Fibroblast of upper back skin (primary cell): ENCODE measurements around the gene GPATCH2.
"Not testable (repeated sequence)": the region's sequence is repeated elsewhere in the genome, so short reads cannot be mapped to it uniquely, and the experiment has no call there.

Experiments used
- DNase-seq: peaks from one replicate; pipeline ENCODE4 v3.0.0-alpha.2; 2013

Gene GPATCH2

GRCh38 chr1:217630711-217631591 is at the start of gene GPATCH2, which contains the start of gene SPATA17:
GPATCH2 (minus strand) TSS chr1:217631090; CDS start chr1:217630971, 119 bp downstream.
SPATA17 (plus strand) TSS chr1:217631344; CDS start chr1:217631379, 35 bp downstream.
- peak; percentile 88 for DNase-seq

- no peak for DNase-seq
These were observed 43.3 kb upstream of the GPATCH2 start for GRCh38 chr1:217674028-217674729.

GRCh38 chr1:217673387-217673786 is 42.5 kb upstream of the GPATCH2 start:
- DNase-seq, result no peak

GRCh38 chr1:217668351-217668940 is 37.6 kb upstream of the GPATCH2 start:
- no peak for DNase-seq

DNA sequence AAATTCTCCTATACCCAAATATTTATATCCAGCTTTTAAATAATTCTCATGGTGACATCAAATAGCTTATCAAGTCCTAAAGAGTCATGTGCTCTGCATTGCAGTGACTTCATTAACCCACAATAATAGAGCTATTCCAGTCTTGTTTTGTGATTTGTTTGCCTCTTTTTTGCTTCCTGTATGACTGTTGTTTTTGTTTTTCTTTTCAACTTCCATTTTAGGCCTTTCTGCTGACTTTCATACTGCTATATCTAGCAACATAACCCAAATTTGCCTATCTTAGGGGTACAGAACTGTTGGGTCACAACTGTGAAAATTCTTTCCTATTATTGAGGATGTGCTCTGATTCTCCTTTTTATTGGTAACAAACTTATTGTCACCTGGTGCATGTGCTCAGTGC is 30.5 kb upstream of the GPATCH2 start:
- DNase-seq, result no peak

- DNase-seq, result peak; percentile 78
These were observed 29.6 kb upstream of the GPATCH2 start for GRCh38 chr1:217660353-217661062.

DNA sequence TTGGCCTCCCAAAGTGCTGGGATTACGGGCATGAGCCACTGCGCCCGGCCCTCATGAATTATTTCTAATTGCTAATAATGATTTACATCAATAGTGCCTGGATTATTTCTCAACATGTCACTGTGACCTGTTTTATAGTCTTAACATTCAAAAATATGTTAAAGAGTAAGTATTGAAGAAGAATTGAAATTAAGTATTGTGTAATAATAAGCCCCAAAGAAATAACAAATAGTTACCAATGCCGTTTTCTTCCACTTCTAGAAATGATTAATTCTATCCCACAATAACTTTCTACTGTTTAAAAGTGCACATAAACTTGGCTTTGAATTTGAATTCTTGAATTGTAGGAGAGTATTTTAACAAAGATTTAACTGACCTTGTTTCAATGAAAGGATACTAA is 19.8 kb upstream of the GPATCH2 start:
- DNase-seq, result no peak

DNA sequence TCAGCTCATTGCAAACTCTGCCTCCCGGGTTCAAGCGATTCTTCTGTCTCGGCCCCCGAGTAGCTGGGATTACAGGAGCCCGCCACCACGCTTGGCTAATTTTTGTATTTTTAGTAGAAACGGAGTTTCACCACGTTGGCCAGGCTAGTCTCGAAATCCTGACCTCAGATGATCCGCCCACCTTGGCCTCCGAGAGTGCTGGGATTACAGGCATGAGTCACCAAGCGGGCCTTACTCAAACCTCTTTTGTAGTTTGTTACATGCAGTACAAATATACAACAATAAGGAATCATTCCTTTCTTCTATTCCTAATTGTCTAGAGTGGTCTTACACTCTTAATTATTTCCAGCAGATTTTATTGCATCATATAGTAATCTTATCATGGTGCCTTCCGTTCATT is 16.9 kb upstream of the GPATCH2 start:
- DNase-seq, result no peak

DNA sequence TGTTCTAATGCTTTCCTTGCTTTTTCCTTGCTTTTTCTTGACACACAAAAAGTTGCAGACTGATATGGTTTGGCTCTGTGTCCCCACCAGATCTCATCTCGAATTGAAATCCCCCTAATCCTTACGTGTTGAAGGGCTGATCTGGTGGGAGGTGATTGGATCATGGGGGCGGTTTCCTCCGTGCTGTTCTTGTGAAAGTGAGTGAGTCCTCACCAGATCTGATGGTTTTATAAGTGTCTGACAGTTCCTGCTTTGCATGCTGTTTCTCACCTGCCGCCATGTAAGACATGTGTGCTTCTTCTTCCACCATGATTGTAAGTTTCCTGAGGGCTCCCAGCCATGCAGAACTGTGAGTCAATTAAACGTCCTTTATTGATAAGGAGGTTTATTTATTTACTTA is 11.6 kb upstream of the GPATCH2 start:
- DNase-seq, result no peak

DNA sequence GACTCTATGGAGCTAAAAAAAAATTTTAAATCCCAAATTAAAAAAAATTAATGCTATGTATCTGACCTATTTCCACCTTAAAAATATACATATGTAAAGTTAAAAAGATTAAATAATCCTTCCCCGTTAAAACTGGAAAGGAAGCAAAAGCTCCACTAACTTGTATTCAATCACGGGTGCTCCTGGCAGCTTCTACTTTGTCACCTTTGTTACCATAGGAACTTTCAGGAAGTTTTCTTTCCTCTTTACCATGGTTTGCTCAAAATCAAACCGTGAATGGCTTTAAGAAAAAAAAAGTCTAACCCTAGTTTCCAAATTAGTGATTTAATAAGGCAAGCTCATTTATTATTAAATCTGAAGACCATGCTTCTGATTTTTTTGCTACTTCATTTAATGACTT is 3.5 kb downstream of the GPATCH2 start:
- no peak for DNase-seq

DNA sequence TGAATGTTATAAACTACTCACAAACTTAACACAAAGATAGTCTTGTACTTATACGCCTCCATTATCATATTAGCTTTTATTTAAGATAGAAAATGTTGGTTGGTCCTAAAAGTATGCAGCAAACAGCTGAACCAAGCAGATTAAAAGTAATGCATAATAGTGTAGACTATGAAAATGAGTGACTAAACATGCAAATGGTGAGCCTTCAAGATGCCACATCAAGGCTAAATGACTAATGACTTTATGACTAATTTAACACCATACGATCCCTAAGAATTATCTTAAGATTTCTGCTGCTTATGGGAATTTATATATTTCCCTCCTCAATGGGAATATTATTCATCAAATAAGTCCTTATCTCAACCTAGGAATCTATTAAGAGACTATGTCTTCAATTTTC is 4.6 kb downstream of the GPATCH2 start:
- no peak for DNase-seq

DNA sequence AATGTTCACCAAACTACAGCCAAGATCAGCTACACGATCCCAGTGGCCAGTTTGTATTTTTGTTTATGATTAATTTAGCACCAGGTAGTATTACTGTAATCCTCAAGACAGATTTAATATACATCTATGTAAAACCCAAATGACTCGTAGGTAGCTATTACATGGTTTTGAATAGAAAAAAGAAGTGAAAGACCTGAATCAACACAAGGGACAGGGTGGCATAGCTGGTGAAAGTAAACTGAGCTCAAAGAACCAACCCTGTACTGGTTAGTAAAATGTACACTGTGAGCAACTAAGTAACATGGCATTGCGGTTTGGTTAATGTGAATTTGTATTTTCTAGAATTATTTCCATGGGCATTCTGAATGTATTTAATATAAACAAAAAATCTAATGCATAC is 8.8 kb downstream of the GPATCH2 start:
- no peak for DNase-seq

- DNase-seq, result no peak
These were observed 10.1 kb downstream of the GPATCH2 start for GRCh38 chr1:217620814-217621213.

GRCh38 chr1:217617126-217617525 is 13.8 kb downstream of the GPATCH2 start:
- no peak for DNase-seq

DNA sequence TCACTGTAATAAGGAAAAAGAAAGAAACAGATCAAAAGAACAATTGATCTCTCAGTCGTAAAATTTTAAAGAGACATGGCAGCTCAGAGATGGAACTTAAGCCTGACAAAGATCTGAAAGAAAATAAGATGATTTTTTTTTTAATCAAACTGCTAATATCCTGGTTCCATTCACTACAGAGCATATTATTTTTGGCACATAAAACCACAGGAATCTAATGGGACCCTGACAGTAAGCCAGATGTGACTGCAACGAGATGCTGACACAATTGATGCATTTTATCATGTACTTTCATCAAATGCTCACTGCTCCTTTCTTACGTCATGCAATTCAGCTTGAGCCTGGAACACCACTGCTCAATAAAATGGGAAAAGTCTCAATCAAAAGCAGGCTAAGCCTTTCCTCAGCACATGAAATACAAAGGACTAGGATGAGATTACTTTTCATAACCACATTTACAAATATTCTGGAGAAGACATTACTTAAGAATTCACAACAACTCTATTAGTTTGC is 16.6 kb downstream of the GPATCH2 start:
- peak; percentile 23 for DNase-seq

GRCh38 chr1:217605390-217605789 is 25.5 kb downstream of the GPATCH2 start:
- DNase-seq, result no peak

DNA sequence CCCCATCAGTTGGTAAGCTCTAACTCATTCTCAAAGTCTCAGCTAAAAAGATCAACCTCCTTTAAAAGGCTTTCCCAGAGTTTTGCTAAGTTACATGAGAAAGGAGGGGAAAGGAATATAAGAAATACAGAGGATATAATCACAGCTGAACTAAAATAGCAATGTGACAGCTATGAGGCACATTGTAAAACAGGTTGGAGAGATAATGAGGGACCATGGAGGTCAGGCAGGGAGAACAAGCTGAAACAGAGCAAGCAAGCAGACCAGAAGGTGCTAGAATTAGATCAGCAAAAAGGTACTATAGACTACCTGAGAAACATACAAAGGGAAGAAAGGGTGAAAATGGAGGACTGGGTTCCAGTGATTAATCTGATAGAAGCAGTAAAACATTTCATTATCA is 28.5 kb downstream of the GPATCH2 start:
- no peak for DNase-seq

DNA sequence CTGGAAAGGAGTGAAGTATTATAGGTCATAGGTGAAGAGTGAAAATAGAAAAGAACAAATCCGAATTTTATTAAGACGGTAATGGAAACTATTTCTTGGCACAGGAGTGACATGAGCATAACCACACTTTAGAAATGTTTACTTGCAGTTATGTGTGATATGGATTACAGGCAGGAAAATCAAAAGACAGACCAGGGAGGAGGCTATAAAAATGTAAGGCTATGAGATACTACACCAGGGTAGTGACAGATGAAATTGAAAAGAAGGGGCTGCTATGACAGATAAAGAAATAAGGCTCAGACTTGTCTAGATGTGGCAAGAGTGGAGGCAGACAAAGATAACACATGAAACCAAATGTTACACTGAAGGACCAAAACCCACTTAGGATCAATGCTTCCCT is 31.7 kb downstream of the GPATCH2 start:
- DNase-seq, result no peak

DNA sequence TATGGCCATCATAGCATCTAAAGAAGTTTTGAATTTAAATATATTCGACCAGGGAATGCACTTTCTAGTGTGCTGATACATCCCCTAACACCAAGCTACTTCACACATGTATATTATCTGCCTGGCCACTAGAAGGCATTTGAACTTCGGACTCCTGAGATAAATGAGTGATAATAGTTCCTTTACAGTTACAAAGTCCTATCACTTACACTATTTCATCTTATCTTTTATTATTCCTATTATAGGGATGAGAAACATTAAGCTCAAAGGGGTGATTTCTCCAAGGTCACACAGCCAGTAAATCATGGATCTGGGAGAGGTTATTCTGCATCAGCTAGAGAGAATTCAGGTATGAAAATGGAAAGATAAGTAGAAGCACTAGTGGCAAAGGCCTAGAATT is 40.3 kb downstream of the GPATCH2 start:
- no peak for DNase-seq

GRCh38 chr1:217586586-217586985 is 44.3 kb downstream of the GPATCH2 start:
- DNase-seq, result no peak

DNA sequence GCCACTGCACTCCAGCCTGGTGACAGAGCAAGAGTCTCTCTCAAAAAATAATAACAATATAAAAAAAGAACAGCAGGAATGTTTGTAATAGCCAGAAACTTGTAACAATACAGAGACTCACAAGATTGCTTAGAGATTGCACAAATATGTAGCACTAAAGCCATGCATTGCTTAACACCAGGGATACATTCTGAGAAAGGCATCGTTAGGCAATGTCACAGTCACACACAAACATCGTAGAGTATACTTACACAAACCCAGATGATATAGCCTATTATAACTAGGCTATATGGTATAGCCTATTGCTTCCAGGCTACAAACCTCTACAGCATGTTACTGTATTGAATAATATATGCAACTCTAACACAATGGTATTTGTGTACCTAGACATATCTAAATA is 45.3 kb downstream of the GPATCH2 start:
- no peak for DNase-seq

DNA sequence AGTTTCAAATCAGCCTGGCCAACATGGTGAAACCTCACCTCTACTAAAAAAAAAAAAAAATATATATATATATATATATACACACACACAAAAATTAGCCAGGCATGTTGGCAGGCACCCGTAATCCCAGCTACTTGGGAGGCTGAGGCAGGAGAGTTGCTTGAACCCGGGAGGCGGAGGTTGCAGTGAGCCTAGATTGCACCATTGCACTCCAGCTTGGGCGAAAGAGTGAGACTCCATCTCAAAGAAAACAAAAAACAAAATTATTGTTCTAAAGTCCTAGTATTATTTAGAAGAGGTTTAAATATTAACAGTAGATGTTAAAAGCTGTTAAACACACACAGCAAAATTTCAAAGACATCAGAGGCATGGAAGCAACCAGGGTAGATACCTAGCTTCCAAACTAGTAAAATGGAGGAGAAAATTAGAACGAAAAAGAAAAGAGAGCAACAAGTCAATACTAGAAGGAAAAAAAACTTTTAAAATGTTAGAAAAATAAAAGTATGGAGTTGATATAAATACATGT is 46.5 kb downstream of the GPATCH2 start:
- not testable (repeated sequence) for DNase-seq

DNA sequence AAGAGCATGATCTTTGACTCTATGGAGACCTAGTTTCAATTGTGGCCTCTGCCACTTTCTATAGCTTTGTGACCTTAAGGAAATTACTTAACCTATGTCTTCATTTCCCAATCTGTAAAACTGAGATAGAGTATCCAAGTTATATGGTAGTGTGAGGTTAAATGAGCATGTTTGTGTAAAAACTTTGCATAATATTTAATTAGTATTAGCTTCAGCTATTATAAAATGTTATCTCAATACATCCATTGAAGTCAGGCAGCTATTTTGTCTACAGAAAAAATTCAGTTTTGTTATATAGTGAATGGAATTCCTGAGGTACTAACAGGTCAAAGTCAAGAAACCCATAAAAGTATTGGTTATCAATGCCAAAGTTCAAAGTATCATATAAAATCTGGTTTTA is 53.6 kb downstream of the GPATCH2 start:
- no peak for DNase-seq
